ENCODE results near the gene REXO4. TPM values are rescaled to one million over a fixed set of nuclear protein-coding genes. Genes with fewer than 3 reads are reported as not detected.

Gene REXO4
- total and polyA plus RNA-seq, 2 experiments from 2014 or later: 31.1 to 36.3 TPM

- no peaks in the 10 kb centered on the region for H3K79me2 ChIP-seq (replicated peaks; ENCODE audit: insufficient read depth)
- Mint-ChIP-seq H3K9me3 (peaks cover 3% of the 10 kb centered on the region; the same call in 1 of the 3 replicates), H3K4me1 (no peaks in the 10 kb centered on the region)
Observed at GRCh38 chr9:133433351-133433843, 15.6 kb upstream of the REXO4 start.

GRCh38 chr9:133430244-133430643 is 12.4 kb upstream of the REXO4 start:
- DNase-seq (ENCODE audit: low spot score) (no peak), ATAC-seq (no peak)
- Histone ChIP-seq H3K4me3 (peak overlapping the region; percentile 70), H3K9me2 (ENCODE audit: insufficient read depth) (no peaks in the 10 kb centered on the region), H3F3A (replicated peaks; ENCODE audit: low read depth) (peaks cover 6% of the 10 kb centered on the region), H2AFZ (peak overlapping the region; percentile 93), H3K79me2 (replicated peaks; ENCODE audit: insufficient read depth) (no peaks in the 10 kb centered on the region), H4K20me1 (replicated peaks; ENCODE audit: insufficient read depth) (no peaks in the 10 kb centered on the region), H3K4me1 (ENCODE audit: insufficient read depth) (peaks cover 4% of the 10 kb centered on the region; the same call in 1 of the 2 replicates), H3K36me3 (ENCODE audit: insufficient read depth) (no peaks in the 10 kb centered on the region), H3K27me3 (ENCODE audit: insufficient read depth) (peaks cover 6% of the 10 kb centered on the region), H3K27ac (ENCODE audit: low read depth) (no peak overlapping the region), H3K4me2 (peak overlapping the region; percentile 80)
- no peak overlapping the region for H3K27ac Mint-ChIP-seq
- peaks cover 7% of the 10 kb centered on the region; the same call in 2 of the 3 replicates for H3K4me1 Mint-ChIP-seq
- H3K9me3 Mint-ChIP-seq: peaks cover 15% of the 10 kb centered on the region; the same call in 2 of the 3 replicates
- peak overlapping the region; percentile 67 for H3K4me3 Mint-ChIP-seq
- peaks cover 13% of the 10 kb centered on the region for H3K36me3 Mint-ChIP-seq (ENCODE audit: low read depth)
- peaks cover 20% of the 10 kb centered on the region for H3K27me3 Mint-ChIP-seq (ENCODE audit: insufficient read depth, low read depth, poor library complexity)
- TF ChIP-seq POLR2AphosphoS5 (IDR thresholded peaks at IDR 0.05; ENCODE audit: low read depth) (no peak), ZNF114 (CRISPR knock-in tag; IDR thresholded peaks at IDR 0.05) (no peak), CTCF (conservative IDR thresholded peaks at IDR 0.05; ENCODE audit: low read depth in 2 of 2) (no peak), STAT1 (IDR thresholded peaks at IDR 0.05; ENCODE audit: unreplicated experiment) (no peak), CREB1 (CRISPR knock-in tag; IDR thresholded peaks at IDR 0.05; ENCODE audit: low read depth) (no peak), JUNB (IDR thresholded peaks at IDR 0.05; ENCODE audit: unreplicated experiment) (no peak), ZNF331 (CRISPR knock-in tag; IDR thresholded peaks at IDR 0.05; ENCODE audit: low read depth) (no peak), NANOG (IDR thresholded peaks at IDR 0.05; ENCODE audit: borderline replicate concordance) (no peak), EZH2phosphoT487 (IDR thresholded peaks at IDR 0.05; ENCODE audit: unreplicated experiment) (no peak)

More at GRCh38 chr9:133433351-133433843, 15.6 kb upstream of the REXO4 start:
- TF ChIP-seq CTCF (conservative IDR thresholded peaks at IDR 0.05; ENCODE audit: low read depth in 2 of 2): peak; percentile 22 to 52; a peak in 3 of 4 replicates
- no peak for TF ChIP-seq EZH2 (IDR thresholded peaks at IDR 0.05; ENCODE audit: low read depth, unreplicated experiment)
- no peak overlapping the region for H2AFZ ChIP-seq
- H3K4me1 ChIP-seq (ENCODE audit: insufficient read depth): no peaks in the 10 kb centered on the region
- H3K4me2 ChIP-seq: no peak overlapping the region
- no peaks in the 10 kb centered on the region for H4K20me1 ChIP-seq (replicated peaks; ENCODE audit: insufficient read depth)
- no peak overlapping the region for H3K27ac ChIP-seq (ENCODE audit: low read depth)
- H3K36me3 Mint-ChIP-seq (ENCODE audit: low read depth): 0 out of 3 replicates have a peak, but pooled peaks cover 2% of the 10 kb centered on the region
- no peak overlapping the region for H3K27ac Mint-ChIP-seq
- peaks cover 13% of the 10 kb centered on the region for H3K27me3 Mint-ChIP-seq (ENCODE audit: insufficient read depth, low read depth, poor library complexity)
- H3K36me3 ChIP-seq (ENCODE audit: insufficient read depth): no peaks in the 10 kb centered on the region
- H3F3A ChIP-seq (replicated peaks; ENCODE audit: low read depth): no peaks in the 10 kb centered on the region; the same call in 1 of the 2 replicates
- DNase-seq (ENCODE audit: low spot score) (peak; percentile 14), ATAC-seq (no peak)
- no peak overlapping the region for H3K4me3 Mint-ChIP-seq
- H3K4me3 ChIP-seq: no peak overlapping the region
- peaks cover 6% of the 10 kb centered on the region for H3K27me3 ChIP-seq (ENCODE audit: insufficient read depth)
- no peaks in the 10 kb centered on the region for H3K9me2 ChIP-seq (ENCODE audit: insufficient read depth)

Data from GM23338 (cell line).